K562 (cell line): ENCODE data around the gene USP19. TPM values are rescaled to one million over a fixed set of nuclear protein-coding genes. Genes with fewer than 3 reads are reported as not detected.

Source experiments
- ATAC-seq: fragments of 200-7000 bp; cut with Tn5 transposase; 3 replicates; pipeline ENCODE4 v1.9.1; 2020; ENCODE audit warnings: moderate library complexity
- BruUV-seq: library from RNA; stranded (reverse); fragments of 400-500 nt; replicated peaks from 2 replicates; lab custom pipeline; 2021; lab: Mats Ljungman, UMichigan
- CTCF ChIA-PET: fragments of 300-600 bp; formaldehyde crosslinking; extraction: SDS; loops from one replicate; lab custom pipeline; 2021; ENCODE audit warnings: low intra/inter-chr PET ratio; lab: Yijun Ruan, JAX
- POLR2A ChIA-PET: fragments of 300-600, 350-650 bp; sonication (Branson Sonifier 250); formaldehyde crosslinking; extraction: SDS; loops from one replicate; lab custom pipeline; 2021; ENCODE audit warnings: antibody characterized with exemption, inconsistent platforms; lab: Yijun Ruan, JAX
- DNase-seq, 4 experiments: peaks; one replicate each; pipeline versions ENCODE4 v3.0.0 to v3.0.0-alpha.2; 2011 to 2018; ENCODE audit warnings: low spot score in 3 of 4, mixed read lengths in 3 of 4; ENCODE audit errors: extremely low read depth in 1 of 4
- FAIRE-seq: peaks from 2 replicates; lab custom pipeline; 2011; peaks lifted over from hg19 to GRCh38; lab: Jason Lieb, UNC
- H2AFZ ChIP-seq: 2 replicates; pipeline ENCODE4 v1.6.0; 2011; ENCODE audit warnings: low read depth, low read length, control low read depth, inconsistent platforms
- H3K27ac ChIP-seq: fragments of 200-600 bp; 3 replicates; pipeline ENCODE4 v1.8.0; 2011; ENCODE audit warnings: low read depth, mild to moderate bottlenecking, control low read depth, inconsistent platforms, low read length, moderate library complexity, mixed read lengths; ENCODE audit errors: extremely low read depth
- H3K27me3 ChIP-seq, 2 experiments: fragments of 300-600 bp in 1 of 2; 2 replicates in 1 of 2; 3 replicates in 1 of 2; pipeline versions ENCODE4 v1.6.0 to v1.8.0; 2011; ENCODE audit warnings: inconsistent platforms in 2 of 2, low read length in 2 of 2, mild to moderate bottlenecking in 1 of 2, mixed read lengths in 1 of 2, moderate library complexity in 1 of 2; ENCODE audit not compliant: control insufficient read depth in 2 of 2, insufficient read depth in 2 of 2
- H3K36me3 ChIP-seq: fragments of 300-600 bp; 3 replicates; pipeline ENCODE4 v1.8.0; 2011; ENCODE audit warnings: mild to moderate bottlenecking, low read length, inconsistent platforms; ENCODE audit not compliant: control insufficient read depth, insufficient read depth
- H3K4me1 ChIP-seq, 2 experiments: fragments of 200-600 bp in 1 of 2; replicated peaks in 1 of 2; 2 replicates in 1 of 2; 3 replicates in 1 of 2; pipeline versions ENCODE4 v1.5.1 to v1.8.0; 2011; ENCODE audit warnings: inconsistent platforms in 2 of 2, low read length in 2 of 2, mild to moderate bottlenecking in 1 of 2, mixed read lengths in 1 of 2, moderate library complexity in 1 of 2; ENCODE audit not compliant: control insufficient read depth in 2 of 2, insufficient read depth in 2 of 2
- H3K4me2 ChIP-seq: 2 replicates; pipeline ENCODE4 v1.6.1; 2011; ENCODE audit warnings: low read length, control low read depth, inconsistent platforms, mixed read lengths; ENCODE audit not compliant: insufficient read depth
- H3K4me3 ChIP-seq: fragments of 200-600 bp; sonication (generic), shearing (Covaris generic); 2 replicates; pipeline ENCODE4 v1.5.1; 2016; ENCODE audit warnings: control low read depth, inconsistent platforms
- H3K79me2 ChIP-seq: fragments of 200-600 bp; 3 replicates; pipeline ENCODE4 v1.8.0; 2011; ENCODE audit warnings: low read length, inconsistent platforms; ENCODE audit not compliant: control insufficient read depth, insufficient read depth
- H3K9ac ChIP-seq, 2 experiments: 2 replicates each; pipeline versions ENCODE4 v1.6.0 to v1.6.1; 2011; ENCODE audit warnings: low read depth in 2 of 2, low read length in 2 of 2, control low read depth in 1 of 2, inconsistent platforms in 1 of 2, mild to moderate bottlenecking in 1 of 2, mixed read lengths in 1 of 2; ENCODE audit not compliant: insufficient read depth in 1 of 2
- H3K9me1 ChIP-seq: one replicate; pipeline ENCODE4 v1.6.0; 2011; ENCODE audit warnings: inconsistent platforms, mild to moderate bottlenecking, low read length, moderate library complexity; ENCODE audit not compliant: control insufficient read depth, insufficient read depth
- H3K9me3 ChIP-seq: replicated peaks from 2 replicates; pipeline ENCODE4 v1.5.1; 2011; ENCODE audit warnings: low read depth, low read length, inconsistent platforms; ENCODE audit not compliant: control insufficient read depth, insufficient read depth
- H4K20me1 ChIP-seq: replicated peaks from 2 replicates; pipeline ENCODE4 v1.6.1; 2011; ENCODE audit warnings: low read length, inconsistent platforms, mixed read lengths; ENCODE audit not compliant: control insufficient read depth, insufficient read depth
- CBX3 ChIP-seq, 2 experiments: IDR thresholded peaks; 1 replicate in 1 of 2; 2 replicates in 1 of 2; pipeline ENCODE4 v1.6.1; 2012; ENCODE audit warnings: inconsistent platforms in 2 of 2, low read length in 2 of 2, borderline replicate concordance in 1 of 2, control low read depth in 1 of 2
- CBX5 ChIP-seq: IDR thresholded peaks from 2 replicates; pipeline ENCODE4 v1.6.1; 2014; ENCODE audit warnings: low read depth, borderline replicate concordance
- CBX8 ChIP-seq: fragments of 200-600 bp; sonication (generic); IDR thresholded peaks from 2 replicates; pipeline ENCODE4 v1.6.1; 2012; ENCODE audit warnings: borderline replicate concordance, mixed run types, low read depth, mild to moderate bottlenecking, moderate library complexity, mixed read lengths, low read length, control low read depth, inconsistent platforms; ENCODE audit not compliant: poor library complexity, severe bottlenecking; ENCODE audit errors: extremely low read depth
- CTBP1 ChIP-seq: fragments of 450-650 bp; IDR thresholded peaks from 2 replicates; pipeline ENCODE4 v1.6.1; 2016; ENCODE audit warnings: borderline replicate concordance
- DIDO1 ChIP-seq: fragments of 450-650 bp; IDR thresholded peaks from 2 replicates; pipeline ENCODE4 v1.6.1; 2016; ENCODE audit warnings: low read depth, missing biosample characterization, missing genetic modification characterization
- HNRNPLL ChIP-seq: fragments of 200-400 bp; formaldehyde crosslinking; IDR thresholded peaks from 2 replicates; pipeline ENCODE4 v1.6.1; 2017; ENCODE audit warnings: low read length, low read depth, mild to moderate bottlenecking; ENCODE audit not compliant: poor library complexity, severe bottlenecking
- JUN ChIP-seq, 2 experiments: sonication (generic) in 1 of 2; formaldehyde crosslinking in 1 of 2; IDR thresholded peaks; 2 replicates each; pipeline versions ENCODE4 v1.6.1 to v1.8.0; 2012 to 2022; ENCODE audit warnings: borderline replicate concordance in 2 of 2, mild to moderate bottlenecking in 2 of 2, improper control_type of control experiment in 1 of 2, low read depth in 1 of 2, low read length in 1 of 2, missing genetic modification reagents in 1 of 2
- NELFE ChIP-seq: IDR thresholded peaks from 2 replicates; pipeline ENCODE4 v1.6.1; 2011; ENCODE audit warnings: mild to moderate bottlenecking; ENCODE audit not compliant: insufficient read depth, insufficient read length
- NFATC3 ChIP-seq: fragments of 450-650 bp; IDR thresholded peaks from 2 replicates; pipeline ENCODE4 v1.6.1; 2017; ENCODE audit warnings: mild to moderate bottlenecking
- NR2C2 ChIP-seq, 2 experiments: fragments of 200-800 bp in 1 of 2; sonication (Bioruptor generic) in 1 of 2; sonication (generic) in 1 of 2; formaldehyde crosslinking in 1 of 2; IDR thresholded peaks; 2 replicates each; pipeline versions ENCODE4 v1.6.1 to v1.8.0; 2016 to 2022; ENCODE audit warnings: mild to moderate bottlenecking in 1 of 2, missing compliant biosample characterization in 1 of 2, missing genetic modification characterization in 1 of 2, missing genetic modification reagents in 1 of 2
- RNF2 ChIP-seq: sonication (generic); IDR thresholded peaks from 2 replicates; pipeline ENCODE4 v1.6.1; 2016
- TAF9B ChIP-seq: fragments of 450-650 bp; IDR thresholded peaks from 2 replicates; pipeline ENCODE4 v1.6.1; 2018; ENCODE audit warnings: mild to moderate bottlenecking; ENCODE audit not compliant: partially characterized antibody
- ZFX ChIP-seq: sonication (generic); formaldehyde crosslinking; IDR thresholded peaks from 2 replicates; pipeline ENCODE4 v1.8.0; 2022; ENCODE audit warnings: mild to moderate bottlenecking, missing genetic modification reagents, moderate library complexity
- ZNF76 ChIP-seq: fragments of 250-450 bp; sonication (Bioruptor Pico); IDR thresholded peaks from 2 replicates; pipeline ENCODE4 v1.4.0; 2020; ENCODE audit warnings: mild to moderate bottlenecking, moderate library complexity, borderline replicate concordance
- ZNF79 ChIP-seq: fragments of 250-450 bp; sonication (Bioruptor Pico); IDR thresholded peaks from 2 replicates; pipeline ENCODE4 v1.4.0; 2020; ENCODE audit warnings: low read depth, mild to moderate bottlenecking, moderate library complexity
- WGBS: fragments of 100-300 bp; shearing (Covaris generic); methylation state at CpG from one replicate; pipeline ENCODE4 v1.1.6; 2016; ENCODE audit warnings: low coverage, mixed read lengths; ENCODE audit not compliant: insufficient coverage; ENCODE audit errors: missing lambda C conversion rate; 5-methylcytosine and 5-hydroxymethylcytosine counted together
- in situ Hi-C: fragments of 300-500 bp; cut with MboI; formaldehyde crosslinking; loops from 4 replicates; pipeline ENCODE4 v1.15.0; 2018; ENCODE audit warnings: inconsistent platforms, mixed read lengths
- intact Hi-C: fragments of 100-400 bp; cut with micrococcal nuclease; formaldehyde crosslinking; loops from 2 replicates; pipeline ENCODE4 v1.14.2; 2022
- polyA plus RNA-seq, 8 experiments: library from polyadenylated mRNA; depleted of rRNA in 4 of 8; stranded (reverse) in 5 of 8; unstranded in 3 of 8; fragments of >200 nt; fragmentation: Nextera tagmentation in 2 of 8; fragmentation: Illumina TruSeq in 1 of 8; extraction: Ambion mirVana in 2 of 8; extraction: Trizol in 1 of 8; gene quantifications; 2 replicates each; pipeline versions ENCODE4 v1.2.1 to v1.2.3, GENCODE V29; 2011 to 2014; ENCODE audit warnings: inconsistent platforms in 1 of 8, missing spikeins in 1 of 8
- total RNA-seq, 7 experiments: library from RNA; depleted of rRNA in 6 of 7; stranded (reverse); fragments of >200 nt in 6 of 7; fragmentation: Illumina TruSeq in 2 of 7; extraction: Trizol in 2 of 7; gene quantifications; 2 replicates each; pipeline versions ENCODE4 v1.2.1 to v1.2.3, GENCODE V29; 2011 to 2021; ENCODE audit warnings: low replicate concordance in 1 of 7
- TF ChIP-seq, protein P1 (sequence below): sonication (generic); formaldehyde crosslinking; IDR thresholded peaks from 2 replicates; pipeline ENCODE4 v1.8.0; 2022; ENCODE audit warnings: mild to moderate bottlenecking, missing genetic modification reagents

The USP19 gene
- total and polyA plus RNA-seq, 9 of the 15 experiments (the other 6 are each of a cell fraction or from before 2014, with no cell fraction given), result 0.24 to 65.9 (median 36.9) TPM

DNA sequence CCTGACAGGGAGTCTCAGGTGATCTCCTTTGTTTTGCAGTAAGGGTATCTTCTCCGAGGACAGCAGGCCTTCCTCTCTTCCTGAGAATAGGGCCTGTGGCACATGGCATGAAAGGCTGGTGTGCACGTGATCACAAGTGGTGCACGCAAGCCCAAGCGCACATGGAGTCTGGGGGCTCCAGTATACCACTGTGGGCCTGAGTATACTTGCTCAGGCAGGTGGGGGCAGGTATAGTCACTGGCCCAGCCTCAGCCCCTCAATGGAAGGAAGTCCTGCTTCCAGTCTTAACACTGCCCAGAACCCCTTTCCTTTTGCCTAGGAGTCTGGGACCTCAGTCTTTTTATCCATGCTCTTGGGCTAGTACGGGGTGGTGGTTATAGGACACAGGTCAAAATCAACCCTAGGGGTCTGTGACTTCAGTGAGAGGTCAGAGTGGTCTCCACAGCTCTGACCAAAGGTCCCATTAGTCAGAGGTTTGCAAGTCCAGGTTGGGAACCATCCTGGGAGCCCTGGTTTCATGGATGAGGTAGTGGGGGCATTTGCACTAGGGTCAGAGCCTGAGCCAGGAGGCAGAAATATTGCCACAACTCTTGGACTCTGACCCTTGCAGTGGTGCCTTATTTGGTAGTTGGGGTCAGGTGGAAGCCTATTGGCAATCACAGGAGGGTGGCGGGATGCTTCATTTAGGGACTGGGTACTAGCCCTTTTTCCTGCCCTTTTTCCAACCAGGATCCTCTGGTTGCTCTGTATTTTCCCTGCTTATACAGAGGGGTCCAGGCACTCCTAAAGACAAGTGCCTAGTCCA is 46.3 kb upstream of the USP19 start:
- Histone ChIP-seq H3K27ac (peak overlapping the region; percentile 82; the same call in 2 of the 3 replicates), H3K4me2 (peak overlapping the region; percentile 76), H3K27me3 (no peaks in the 10 kb centered on the region), H3K9me1 (no peaks in the 10 kb centered on the region), H3K9me3 (peaks cover 5% of the 10 kb centered on the region; the same call in 1 of the 2 replicates), H3K9ac (peak overlapping the region in 1 of 2 experiments; percentile 91; a peak in 2 of 4 replicates), H2AFZ (peak overlapping the region; percentile 97), H4K20me1 (no peaks in the 10 kb centered on the region), H3K79me2 (peaks cover 32% of the 10 kb centered on the region), H3K4me1 (peaks cover 20 to 43% of the 10 kb centered on the region in 2 experiments; a peak in 4 of 5 replicates), H3K4me3 (peak overlapping the region; percentile 82; the same call in 1 of the 2 replicates), H3K36me3 (peaks cover 26% of the 10 kb centered on the region; the same call in 2 of the 3 replicates)
- no TSS peak for BruUV-seq
- CTCF ChIA-PET, result no interaction called here
- FAIRE-seq (no peak), DNase-seq (no peak), ATAC-seq (no peak)
- POLR2A ChIA-PET, result no interaction called here
- in situ Hi-C loops, result loop anchor here (25.0 kb wide), 1 partner anchor 270 kb away; the partner anchor contains the start of gene NICN1
- intact Hi-C loops, result loop anchor here (10.0 kb wide), 1 partner anchor 142 kb away; the partner anchor contains the start of genes IMPDH2 and NDUFAF3
- WGBS, result 98% methylated on average over 5 of the region's 6 CpGs
- TF ChIP-seq TAF9B (no peak), RNF2 (no peak), ZNF79 (CRISPR knock-in tag) (no peak), CBX5 (no peak), ZFX (CRISPR knock-in tag) (peak; percentile 13; the same call in 1 of the 2 replicates), DIDO1 (tag) (no peak), CBX3 (IDR thresholded peaks at IDR 0.05; ENCODE audit: borderline replicate concordance in 1 of 2, low read length in 2 of 2) (peak in 1 of 2 experiments; percentile 4; a peak in 1 of 3 replicates), CBX8 (no peak), HNRNPLL (no peak), JUN (IDR thresholded peaks at IDR 0.05; ENCODE audit: borderline replicate concordance, low read depth, low read length) (no peak), JUN (CRISPR knock-in tag; IDR thresholded peaks at IDR 0.05; ENCODE audit: borderline replicate concordance) (no peak), NELFE (no peak), NFATC3 (no peak), ZNF76 (CRISPR knock-in tag) (no peak), CTBP1 (no peak), NR2C2 (CRISPR knock-in tag; IDR thresholded peaks at IDR 0.05) (no peak), NR2C2 (tag; IDR thresholded peaks at IDR 0.05) (peak; percentile 3; the same call in 1 of the 2 replicates)
- TF ChIP-seq, protein P1, sequence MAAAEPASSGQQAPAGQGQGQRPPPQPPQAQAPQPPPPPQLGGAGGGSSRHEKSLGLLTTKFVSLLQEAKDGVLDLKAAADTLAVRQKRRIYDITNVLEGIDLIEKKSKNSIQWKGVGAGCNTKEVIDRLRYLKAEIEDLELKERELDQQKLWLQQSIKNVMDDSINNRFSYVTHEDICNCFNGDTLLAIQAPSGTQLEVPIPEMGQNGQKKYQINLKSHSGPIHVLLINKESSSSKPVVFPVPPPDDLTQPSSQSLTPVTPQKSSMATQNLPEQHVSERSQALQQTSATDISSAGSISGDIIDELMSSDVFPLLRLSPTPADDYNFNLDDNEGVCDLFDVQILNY (CRISPR knock-in tag), result no peak
